ENCODE data around the gene KCNJ13. TPM values are rescaled to one million over a fixed set of nuclear protein-coding genes. Genes with fewer than 3 reads are reported as not detected.

KCNJ13 gene
- total RNA-seq, result not detected

GRCh38 chr2:232776435-232776834 is at the start of gene KCNJ13:
TSS of gene KCNJ13 (minus strand) at chr2:232776565. CDS start at chr2:232771362, 5,203 bp downstream.

Other genes with a start within 250 kb of the KCNJ13 start
- gene CHRNG, start 236.9 kb downstream of the KCNJ13 start, total RNA-seq, result not detected
- gene TIGD1, start 226.0 kb downstream of the KCNJ13 start, total RNA-seq, result 10 to 100 TPM; 10.1 TPM
- gene EIF4E2, start 225.9 kb downstream of the KCNJ13 start, total RNA-seq, result 10 to 100 TPM; 72.2 to 73.3 TPM
- gene EFHD1, start 143.0 kb downstream of the KCNJ13 start, total RNA-seq, result 1 to 10 TPM; 7.1 to 8.2 TPM
- gene GIGYF2, start 79.2 kb downstream of the KCNJ13 start, total RNA-seq, result 10 to 100 TPM; 65.6 to 66.0 TPM
- 1 to 10 TPM; 1.6 to 1.7 TPM for gene SNORC, start 93.7 kb upstream of the KCNJ13 start, total RNA-seq
- gene NGEF, start 236.7 kb upstream of the KCNJ13 start, total RNA-seq, result under 1 TPM; 0.12 to 0.18 TPM